HUES48 (cell line): ENCODE measurements around the gene MCF2.

Source experiments
- H3K27ac ChIP-seq: one replicate; pipeline ENCODE4 v1.7.0; 2013; ENCODE audit warnings: low read depth, low read length, inconsistent platforms
- H3K27me3 ChIP-seq: 2 replicates; pipeline ENCODE4 v1.6.1; 2013; ENCODE audit warnings: mild to moderate bottlenecking, low read length; ENCODE audit not compliant: control insufficient read depth, insufficient read depth
- H3K36me3 ChIP-seq: 2 replicates; pipeline ENCODE4 v1.6.1; 2013; ENCODE audit warnings: low read length; ENCODE audit not compliant: control insufficient read depth, insufficient read depth
- H3K4me1 ChIP-seq: 2 replicates; pipeline ENCODE4 v1.6.1; 2013; ENCODE audit warnings: mild to moderate bottlenecking, low read length; ENCODE audit not compliant: control insufficient read depth, insufficient read depth
- H3K4me3 ChIP-seq: 2 replicates; pipeline ENCODE4 v1.5.1; 2013; ENCODE audit warnings: mild to moderate bottlenecking, low read depth, low read length
- H3K9ac ChIP-seq: 2 replicates; pipeline ENCODE4 v1.6.1; 2013; ENCODE audit warnings: mild to moderate bottlenecking, low read depth, low read length, moderate library complexity
- H3K9me3 ChIP-seq: 2 replicates; pipeline ENCODE4 v1.6.1; 2013; ENCODE audit warnings: low read length; ENCODE audit not compliant: control insufficient read depth, insufficient read depth

The MCF2 gene

GRCh38 chrX:139543920-139544319 is 164.0 kb downstream of the MCF2 start:
- Histone ChIP-seq H3K9ac (no peak overlapping the region), H3K36me3 (no peaks in the 10 kb centered on the region), H3K4me1 (no peaks in the 10 kb centered on the region)

GRCh38 chrX:139542652-139543051 is 165.3 kb downstream of the MCF2 start:
- no peak overlapping the region for H3K9ac ChIP-seq
- H3K9me3 ChIP-seq = no peaks in the 10 kb centered on the region
- H3K4me3 ChIP-seq = no peak overlapping the region
- no peaks in the 10 kb centered on the region for H3K36me3 ChIP-seq
- no peaks in the 10 kb centered on the region; the same call in 1 of the 2 replicates for H3K27me3 ChIP-seq
- no peak overlapping the region for H3K27ac ChIP-seq
- H3K4me1 ChIP-seq = no peaks in the 10 kb centered on the region

More at GRCh38 chrX:139543920-139544319, 164.0 kb downstream of the MCF2 start:
- H3K4me3 ChIP-seq = no peak overlapping the region
- H3K27ac ChIP-seq = no peak overlapping the region
- H3K9me3 ChIP-seq = no peaks in the 10 kb centered on the region
- no peaks in the 10 kb centered on the region; the same call in 1 of the 2 replicates for H3K27me3 ChIP-seq

- Histone ChIP-seq H3K4me1 (no peaks in the 10 kb centered on the region), H3K9me3 (no peaks in the 10 kb centered on the region), H3K4me3 (no peak overlapping the region), H3K27ac (no peak overlapping the region), H3K9ac (no peak overlapping the region), H3K27me3 (no peaks in the 10 kb centered on the region; the same call in 1 of the 2 replicates), H3K36me3 (no peaks in the 10 kb centered on the region)
Measured at GRCh38 chrX:139538907-139539790, 168.8 kb downstream of the MCF2 start.

GRCh38 chrX:139533444-139533843 is 174.5 kb downstream of the MCF2 start:
- H3K9me3 ChIP-seq = no peaks in the 10 kb centered on the region
- H3K9ac ChIP-seq = no peak overlapping the region
- no peak overlapping the region for H3K27ac ChIP-seq
- no peaks in the 10 kb centered on the region for H3K4me1 ChIP-seq
- no peak overlapping the region for H3K4me3 ChIP-seq
- H3K36me3 ChIP-seq = no peaks in the 10 kb centered on the region
- H3K27me3 ChIP-seq = no peaks in the 10 kb centered on the region

- Histone ChIP-seq H3K27me3 (no peaks in the 10 kb centered on the region), H3K4me1 (no peaks in the 10 kb centered on the region), H3K4me3 (no peak overlapping the region), H3K27ac (no peak overlapping the region), H3K9ac (no peak overlapping the region), H3K36me3 (no peaks in the 10 kb centered on the region), H3K9me3 (no peaks in the 10 kb centered on the region)
Measured at GRCh38 chrX:139532834-139533233, 175.1 kb downstream of the MCF2 start.
